ENCODE results near the gene ZNF683. TPM values are rescaled to one million over a fixed set of nuclear protein-coding genes. Genes with fewer than 3 reads are reported as not detected.
A peak's percentile ranks its signal among the peaks of the same experiment; 100 is the strongest.

The ZNF683 gene
- total RNA-seq, 1 donor from 2014 or later = not detected

GRCh38 chr1:26350343-26350700 is 22.2 kb downstream of the ZNF683 start:
- Mint-ChIP-seq H3K9me3 (no peaks in the 10 kb centered on the region), H3K27me3 (no peaks in the 10 kb centered on the region), H3K4me3 (no peak overlapping the region), H3K27ac (peak overlapping the region; percentile 95), H3K36me3 (no peaks in the 10 kb centered on the region), H3K4me1 (ENCODE audit: unreplicated experiment) (peaks cover 21% of the 10 kb centered on the region)
- no peak for DNase-seq (ENCODE audit: extremely low spot score, unreplicated experiment)
- no peak for TF ChIP-seq CTCF (conservative IDR thresholded peaks at IDR 0.05)

DNA sequence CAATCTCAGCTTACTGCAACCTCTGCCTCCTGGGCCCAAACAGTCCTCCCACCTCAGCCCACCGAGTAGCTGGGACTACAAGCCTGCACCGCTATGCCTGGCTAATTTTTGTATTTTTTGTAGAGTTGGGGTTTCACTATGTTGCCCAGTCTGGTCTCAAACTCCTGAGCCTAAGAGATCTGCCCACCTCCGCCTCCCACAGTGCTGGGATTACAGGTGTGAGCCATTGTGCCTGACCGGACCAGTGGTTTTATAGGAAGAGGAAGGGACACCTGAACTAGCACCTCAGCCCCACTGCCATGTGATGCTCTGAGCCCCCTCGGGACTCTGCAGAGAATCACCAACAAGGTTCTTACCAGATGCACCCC is 22.7 kb downstream of the ZNF683 start:
- Mint-ChIP-seq H3K4me1 (ENCODE audit: unreplicated experiment) (peaks cover 21% of the 10 kb centered on the region), H3K36me3 (no peaks in the 10 kb centered on the region), H3K27me3 (no peaks in the 10 kb centered on the region), H3K4me3 (no peak overlapping the region), H3K9me3 (no peaks in the 10 kb centered on the region), H3K27ac (peak overlapping the region; percentile 51)
- no peak for TF ChIP-seq CTCF (conservative IDR thresholded peaks at IDR 0.05)
- no peak for DNase-seq (ENCODE audit: extremely low spot score, unreplicated experiment)

- peak overlapping the region; percentile 51 for H3K27ac Mint-ChIP-seq
These were observed 23.2 kb downstream of the ZNF683 start for GRCh38 chr1:26349188-26349876.

GRCh38 chr1:26346274-26347033 is 26.1 kb downstream of the ZNF683 start:
- Mint-ChIP-seq H3K4me1 (ENCODE audit: unreplicated experiment) (peaks cover 10% of the 10 kb centered on the region), H3K9me3 (no peaks in the 10 kb centered on the region), H3K4me3 (no peak overlapping the region), H3K27me3 (no peaks in the 10 kb centered on the region), H3K27ac (no peak overlapping the region), H3K36me3 (no peaks in the 10 kb centered on the region)
- no peak for TF ChIP-seq CTCF (conservative IDR thresholded peaks at IDR 0.05)
- no peak for DNase-seq (ENCODE audit: extremely low spot score, unreplicated experiment)

More at GRCh38 chr1:26349188-26349876, 23.2 kb downstream of the ZNF683 start:
- Mint-ChIP-seq H3K9me3 (no peaks in the 10 kb centered on the region), H3K4me3 (no peak overlapping the region), H3K4me1 (ENCODE audit: unreplicated experiment) (peaks cover 21% of the 10 kb centered on the region), H3K36me3 (no peaks in the 10 kb centered on the region), H3K27me3 (no peaks in the 10 kb centered on the region)
- TF ChIP-seq CTCF (conservative IDR thresholded peaks at IDR 0.05) = no peak
- DNase-seq (ENCODE audit: extremely low spot score, unreplicated experiment) = no peak

GRCh38 chr1:26345718-26346117 is 26.8 kb downstream of the ZNF683 start:
- H3K4me3 Mint-ChIP-seq = no peak overlapping the region
- TF ChIP-seq CTCF (conservative IDR thresholded peaks at IDR 0.05) = no peak
- H3K4me1 Mint-ChIP-seq (ENCODE audit: unreplicated experiment) = peaks cover 4% of the 10 kb centered on the region
- H3K9me3 Mint-ChIP-seq = no peaks in the 10 kb centered on the region
- no peaks in the 10 kb centered on the region for H3K36me3 Mint-ChIP-seq
- no peak for DNase-seq (ENCODE audit: extremely low spot score, unreplicated experiment)
- H3K27ac Mint-ChIP-seq = no peak overlapping the region
- H3K27me3 Mint-ChIP-seq = no peaks in the 10 kb centered on the region

All from type B pancreatic cell (in vitro differentiated cells).